Activated CD4-positive, alpha-beta T cell treated with anti-CD3 and anti-CD28 coated beads, Interleukin-2, amount 10 ng/mL, durations not matched to agents 7 days and 5 days (primary cell): Measurements from ENCODE around the gene FAM83B. TPM values are rescaled to one million over a fixed set of nuclear protein-coding genes. Genes with fewer than 3 reads are reported as not detected.

Source experiments
- CTCF ChIA-PET: fragments of 350-600 bp; sonication (Branson Sonifier 250); formaldehyde crosslinking; loops from one replicate; lab custom pipeline; 2021; ENCODE audit warnings: antibody characterized with exemption; lab: Charles Lee
- POLR2A ChIA-PET: fragments of 350-600 bp; sonication (Branson Sonifier 250); formaldehyde crosslinking; loops from one replicate; lab custom pipeline; 2021; ENCODE audit warnings: antibody characterized with exemption; lab: Charles Lee
- DNase-seq: peaks from one replicate; pipeline ENCODE4 v3.0.0-alpha.2; 2020
- H3K27ac Mint-ChIP-seq: one replicate; pipeline ENCODE4 v1.8.0; 2021; ENCODE audit warnings: mild to moderate bottlenecking, moderate library complexity, mixed read lengths
- H3K27me3 Mint-ChIP-seq: one replicate; pipeline ENCODE4 v1.8.0; 2021; ENCODE audit warnings: mixed read lengths
- H3K36me3 Mint-ChIP-seq: one replicate; pipeline ENCODE4 v1.8.0; 2021; ENCODE audit warnings: low read depth, mixed read lengths
- H3K4me1 Mint-ChIP-seq: one replicate; pipeline ENCODE4 v1.8.0; 2021; ENCODE audit warnings: mixed read lengths
- H3K4me3 Mint-ChIP-seq: one replicate; pipeline ENCODE4 v1.8.0; 2021; ENCODE audit warnings: mild to moderate bottlenecking, moderate library complexity, mixed read lengths
- H3K9me3 Mint-ChIP-seq: one replicate; pipeline ENCODE4 v1.8.0; 2021; ENCODE audit warnings: mixed read lengths
- total RNA-seq, 2 experiments: library from RNA; stranded (reverse); gene quantifications; one replicate each; pipeline ENCODE4 v1.2.3, GENCODE V29; 2021

Gene FAM83B
- total RNA-seq, 2 experiments from 2014 or later: not detected

- no peak overlapping the region for H3K4me3 Mint-ChIP-seq
- POLR2A ChIA-PET: no interaction called here
Measured at GRCh38 chr6:54980511-54981275, 134.1 kb downstream of the FAM83B start.

GRCh38 chr6:54981276-54981609 lies 134.7 kb downstream of the FAM83B start:
- Mint-ChIP-seq H3K27me3 (no peaks in the 10 kb centered on the region), H3K27ac (no peak overlapping the region), H3K9me3 (peaks cover 12% of the 10 kb centered on the region), H3K4me1 (no peaks in the 10 kb centered on the region), H3K4me3 (no peak overlapping the region), H3K36me3 (no peaks in the 10 kb centered on the region)
- DNase-seq: no peak
- POLR2A ChIA-PET: no interaction called here
- CTCF ChIA-PET: no interaction called here

More at GRCh38 chr6:54980511-54981275, 134.1 kb downstream of the FAM83B start:
- CTCF ChIA-PET: no interaction called here
- DNase-seq: no peak
- H3K36me3 Mint-ChIP-seq: no peaks in the 10 kb centered on the region
- H3K9me3 Mint-ChIP-seq: peaks cover 12% of the 10 kb centered on the region
- no peaks in the 10 kb centered on the region for H3K4me1 Mint-ChIP-seq
- H3K27me3 Mint-ChIP-seq: no peaks in the 10 kb centered on the region
- H3K27ac Mint-ChIP-seq: no peak overlapping the region

DNA sequence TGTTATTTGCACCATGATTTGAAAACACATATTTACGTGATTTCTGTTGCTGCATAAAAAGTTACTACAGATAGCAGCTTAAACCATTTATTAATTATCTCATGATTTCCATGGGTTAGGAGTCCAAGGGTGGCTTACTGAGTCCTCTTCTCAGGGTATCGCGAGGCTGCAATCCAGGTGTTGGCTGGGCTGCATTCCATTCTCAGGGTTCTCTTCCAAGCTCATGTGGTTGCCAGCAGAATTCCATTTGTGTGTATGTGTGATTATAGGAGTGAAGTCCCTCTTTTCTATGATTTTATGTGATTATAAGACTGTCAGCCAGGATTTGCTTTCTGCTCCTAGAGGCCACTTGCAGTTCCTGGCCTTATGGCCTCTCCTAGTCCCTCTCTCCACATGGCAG lies 135.1 kb downstream of the FAM83B start:
- Mint-ChIP-seq H3K4me1 (no peaks in the 10 kb centered on the region), H3K27ac (no peak overlapping the region), H3K4me3 (no peak overlapping the region), H3K36me3 (no peaks in the 10 kb centered on the region), H3K9me3 (peaks cover 15% of the 10 kb centered on the region), H3K27me3 (no peaks in the 10 kb centered on the region)
- ChIA-PET POLR2A (no interaction called here), CTCF (no interaction called here)
- DNase-seq: no peak

DNA sequence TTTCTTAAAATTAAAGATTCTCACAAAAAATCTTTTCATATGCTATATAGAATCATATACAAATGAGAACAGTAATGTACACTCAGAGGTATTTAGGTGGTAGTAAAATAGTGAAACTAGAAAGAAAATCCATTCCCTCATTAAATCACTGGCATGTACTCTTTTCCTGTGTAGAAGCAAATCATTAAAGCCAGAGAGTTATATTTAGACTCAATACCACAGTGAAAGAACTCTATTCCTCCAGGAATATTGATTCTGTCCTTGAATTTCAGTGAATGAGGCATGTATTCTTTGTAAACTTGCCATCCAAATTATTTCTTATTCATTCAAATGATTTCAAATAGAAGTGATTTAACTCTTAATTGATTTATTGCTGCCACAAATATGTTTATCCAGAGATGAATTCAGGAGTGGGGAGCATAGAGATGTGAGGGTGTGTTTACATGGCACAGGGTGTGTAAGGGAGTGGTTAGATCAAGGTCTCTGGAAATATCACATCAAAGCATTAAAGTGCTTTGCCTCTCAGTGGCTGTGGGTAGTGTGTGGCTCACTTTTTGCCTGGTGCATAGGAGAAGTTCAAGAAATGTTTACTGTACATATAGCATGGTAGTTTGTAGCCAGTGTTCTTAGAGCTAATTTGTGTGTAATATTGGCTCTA lies 141.2 kb downstream of the FAM83B start:
- Mint-ChIP-seq H3K27me3 (no peaks in the 10 kb centered on the region), H3K4me3 (no peak overlapping the region), H3K4me1 (no peaks in the 10 kb centered on the region), H3K27ac (no peak overlapping the region), H3K9me3 (peaks cover 14% of the 10 kb centered on the region), H3K36me3 (no peaks in the 10 kb centered on the region)
- ChIA-PET POLR2A (interaction anchor here (0.5 kb wide), 1 partner anchor 200 kb away, joined by 3 read pairs; no protein-coding TSS in a partner anchor), CTCF (no interaction called here)
- no peak for DNase-seq

GRCh38 chr6:54988576-54988975 lies 142.0 kb downstream of the FAM83B start:
- no peaks in the 10 kb centered on the region for H3K36me3 Mint-ChIP-seq
- H3K27me3 Mint-ChIP-seq: no peaks in the 10 kb centered on the region
- no peaks in the 10 kb centered on the region for H3K4me1 Mint-ChIP-seq
- DNase-seq: no peak
- H3K9me3 Mint-ChIP-seq: peaks cover 14% of the 10 kb centered on the region
- no peak overlapping the region for H3K4me3 Mint-ChIP-seq
- CTCF ChIA-PET: no interaction called here
- H3K27ac Mint-ChIP-seq: no peak overlapping the region
- POLR2A ChIA-PET: interaction anchor here (0.5 to 0.6 kb wide), 2 partner anchors 199 to 753 kb away, joined by 3 read pairs; no protein-coding TSS in a partner anchor

DNA sequence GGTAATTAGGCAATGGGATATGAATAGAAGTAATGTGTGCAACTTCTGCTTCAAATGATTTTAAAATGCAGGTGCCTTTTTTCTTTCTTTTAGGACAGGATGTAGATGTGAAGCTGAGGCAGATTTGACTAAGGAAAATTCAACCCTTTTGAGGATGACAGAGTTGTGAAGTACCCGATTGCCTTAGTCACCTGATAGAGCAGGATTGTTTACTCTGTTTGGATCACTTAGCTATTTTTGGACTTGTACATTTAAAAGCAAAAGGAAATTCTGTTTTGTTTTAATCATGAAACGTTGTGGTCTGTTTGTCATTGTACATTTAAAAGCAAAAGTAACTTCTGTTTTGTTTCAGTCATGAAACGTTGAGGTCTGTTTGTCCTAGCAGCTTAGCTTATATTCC lies 143.4 kb downstream of the FAM83B start:
- CTCF ChIA-PET: no interaction called here
- Mint-ChIP-seq H3K36me3 (no peaks in the 10 kb centered on the region), H3K4me1 (no peaks in the 10 kb centered on the region), H3K4me3 (no peak overlapping the region), H3K9me3 (peaks cover 9% of the 10 kb centered on the region), H3K27me3 (no peaks in the 10 kb centered on the region), H3K27ac (no peak overlapping the region)
- POLR2A ChIA-PET: no interaction called here
- DNase-seq: no peak
